T-cell (primary cell): ENCODE results near the gene ZNRF3. TPM values are rescaled to one million over a fixed set of nuclear protein-coding genes. Genes with fewer than 3 reads are reported as not detected.

Experiments used
- ATAC-seq, 4 experiments: fragments of 200-7000 bp in 3 of 4; fragments of 150-1000 bp in 1 of 4; cut with Tn5 transposase; replicated peaks in 1 of 4; 1 replicate in 3 of 4; 2 replicates in 1 of 4; pipeline ENCODE4 v1.10.0; 2021; ENCODE audit warnings: moderate library complexity in 3 of 4, mild to moderate bottlenecking in 2 of 4, moderate number of reproducible peaks in 1 of 4
- CTCF ChIA-PET, 2 donors: fragments of 300-600 bp; sonication (Branson Sonifier 250); formaldehyde crosslinking; loops; one replicate each; lab custom pipeline; 2022; ENCODE audit warnings: antibody characterized with exemption in 2 of 2; lab: Charles Lee
- POLR2A ChIA-PET, 2 donors: fragments of 300-600 bp; sonication (Branson Sonifier 250); formaldehyde crosslinking; loops; one replicate each; lab custom pipeline; 2022; ENCODE audit warnings: antibody characterized with exemption in 2 of 2; lab: Charles Lee
- DNase-seq, 35 experiments: peaks; one replicate each; pipeline versions ENCODE4 v3.0.0 to v3.0.0-alpha.2; 2013 to 2023
- H3K27ac ChIP-seq: one replicate; pipeline ENCODE4 v1.5.1; 2013; ENCODE audit warnings: low read length
- H3K27me3 ChIP-seq, 2 experiments: replicated peaks in 1 of 2; 1 replicate in 1 of 2; 2 replicates in 1 of 2; pipeline versions ENCODE4 v1.6.1 to v1.7.0; 2013; ENCODE audit warnings: low read length in 1 of 2, mixed read lengths in 1 of 2; ENCODE audit not compliant: control insufficient read depth in 2 of 2, insufficient read depth in 2 of 2; ENCODE audit errors: extremely low read depth in 1 of 2
- H3K36me3 ChIP-seq, 2 donors: 1 replicate in 1 of 2; 2 replicates in 1 of 2; pipeline versions ENCODE4 v1.6.1 to v1.7.0; 2013; ENCODE audit warnings: low read length in 1 of 2; ENCODE audit not compliant: control insufficient read depth in 2 of 2, insufficient read depth in 1 of 2; ENCODE audit errors: extremely low read depth in 1 of 2
- H3K4me1 ChIP-seq, 2 experiments: 1 replicate in 1 of 2; 2 replicates in 1 of 2; pipeline versions ENCODE4 v1.6.1 to v1.7.0; 2013; ENCODE audit warnings: low read length in 2 of 2, mixed read lengths in 1 of 2; ENCODE audit not compliant: insufficient read depth in 2 of 2, control insufficient read depth in 1 of 2; ENCODE audit errors: extremely low read depth in 1 of 2
- H3K4me3 ChIP-seq, 2 donors: 1 replicate in 1 of 2; 2 replicates in 1 of 2; pipeline versions ENCODE4 v1.5.1 to v1.7.0; 2013; ENCODE audit warnings: mild to moderate bottlenecking in 2 of 2, low read length in 1 of 2, moderate library complexity in 1 of 2; ENCODE audit not compliant: control insufficient read depth in 1 of 2; ENCODE audit errors: extremely low read depth in 1 of 2
- H3K9me3 ChIP-seq: 2 replicates; pipeline ENCODE4 v1.7.0; 2013
- H3K27ac Mint-ChIP-seq, 2 donors: one replicate each; pipeline ENCODE4 v1.8.0; 2020 to 2021; ENCODE audit warnings: mild to moderate bottlenecking in 2 of 2, mixed read lengths in 2 of 2
- H3K27me3 Mint-ChIP-seq, 2 donors: one replicate each; pipeline ENCODE4 v1.8.0; 2021 to 2022; ENCODE audit warnings: mixed read lengths in 2 of 2
- H3K36me3 Mint-ChIP-seq: one replicate; pipeline ENCODE4 v1.8.0; 2021; ENCODE audit warnings: mixed read lengths
- H3K4me1 Mint-ChIP-seq, 3 donors: one replicate each; pipeline ENCODE4 v1.8.0; 2020 to 2022; ENCODE audit warnings: mixed read lengths in 3 of 3, mild to moderate bottlenecking in 1 of 3
- H3K4me3 Mint-ChIP-seq, 3 donors: one replicate each; pipeline ENCODE4 v1.8.0; 2020 to 2022; ENCODE audit warnings: mild to moderate bottlenecking in 3 of 3, mixed read lengths in 3 of 3, moderate library complexity in 3 of 3
- H3K9me3 Mint-ChIP-seq, 3 donors: one replicate each; pipeline ENCODE4 v1.8.0; 2020 to 2022; ENCODE audit warnings: mixed read lengths in 3 of 3
- WGBS: methylation state at CpG from one replicate; pipeline ENCODE4 v1.1.5; 2013; ENCODE audit warnings: missing lambda C conversion rate; ENCODE audit not compliant: insufficient coverage; 5-methylcytosine and 5-hydroxymethylcytosine counted together
- total RNA-seq, 35 experiments: library from RNA in 6 of 35; stranded (reverse) in 6 of 35; fragments of 120-200 nt in 1 of 35; gene quantifications; one replicate each; pipeline versions ENCODE4 v1.2.1 to v1.2.4 and lab custom pipeline; 2013 to 2026

ZNRF3 gene
- total RNA-seq, 5 donors from 2014 or later (not counting 1 experiment from before 2014, with no cell fraction given) = 0.70 to 2.1 (median 1.1) TPM

DNA sequence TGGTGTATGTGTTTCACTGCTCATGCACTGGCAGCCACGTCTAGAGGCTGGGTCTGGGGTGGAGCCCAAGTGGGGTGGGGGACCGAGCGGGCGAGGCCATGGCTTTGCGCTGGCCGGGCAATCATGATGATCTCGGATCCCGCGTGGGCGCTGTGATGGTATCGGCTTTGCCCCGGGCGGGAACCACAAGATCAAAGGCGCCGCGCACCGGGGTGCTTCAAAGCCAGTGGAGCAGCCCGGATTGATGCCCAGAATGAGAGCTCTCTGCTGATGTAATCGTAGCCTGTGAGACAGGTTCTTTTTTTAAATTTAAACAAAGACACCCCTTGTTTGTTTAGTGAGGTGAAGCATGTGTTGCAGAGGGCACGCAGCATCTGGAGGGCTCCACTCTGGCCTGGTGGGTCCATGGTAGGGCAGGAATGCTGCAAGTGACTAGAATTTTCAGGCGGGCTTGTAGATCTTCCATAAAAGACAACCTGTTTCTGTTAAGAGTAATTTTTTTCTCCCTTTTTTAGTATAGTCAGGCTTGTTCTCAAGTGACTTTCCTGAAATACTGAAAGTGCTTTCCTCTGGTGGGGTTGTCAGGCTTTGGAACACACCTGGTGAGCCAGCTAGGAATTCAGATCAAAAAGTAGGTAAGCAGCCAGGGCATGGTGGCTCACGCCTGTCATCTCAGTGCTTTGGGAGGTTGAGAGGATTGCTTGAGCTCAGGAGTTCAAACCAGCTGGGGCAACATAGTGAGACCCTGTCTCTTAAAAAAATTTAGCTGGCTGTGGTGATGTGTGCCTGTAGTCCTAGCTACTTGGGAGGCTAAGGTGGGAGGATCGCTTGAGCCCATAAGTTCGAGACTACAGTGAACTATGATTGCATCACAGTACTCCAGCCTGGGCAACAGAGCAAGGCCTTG is 40.7 kb downstream of the ZNRF3 start:
- Mint-ChIP-seq H3K4me1 (no peaks in the 10 kb centered on the region), H3K4me3 (no peak overlapping the region), H3K9me3 (no peaks in the 10 kb centered on the region), H3K27me3 (peaks cover 5 to 37% of the 10 kb centered on the region in 2 donors), H3K36me3 (no peaks in the 10 kb centered on the region), H3K27ac (no peak overlapping the region)
- H3K27me3 ChIP-seq = peaks cover 2 to 30% of the 10 kb centered on the region in 2 experiments
- DNase-seq (no peak), ATAC-seq (no peak)
- POLR2A ChIA-PET = no interaction called here
- no peaks in the 10 kb centered on the region for H3K36me3 ChIP-seq
- H3K9me3 ChIP-seq = no peaks in the 10 kb centered on the region
- CTCF ChIA-PET = no interaction called here
- H3K4me1 ChIP-seq = no peaks in the 10 kb centered on the region
- WGBS = 87% methylated on average over 15 of the region's 24 CpGs
- no peak overlapping the region for H3K27ac ChIP-seq
- no peak overlapping the region for H3K4me3 ChIP-seq

DNA sequence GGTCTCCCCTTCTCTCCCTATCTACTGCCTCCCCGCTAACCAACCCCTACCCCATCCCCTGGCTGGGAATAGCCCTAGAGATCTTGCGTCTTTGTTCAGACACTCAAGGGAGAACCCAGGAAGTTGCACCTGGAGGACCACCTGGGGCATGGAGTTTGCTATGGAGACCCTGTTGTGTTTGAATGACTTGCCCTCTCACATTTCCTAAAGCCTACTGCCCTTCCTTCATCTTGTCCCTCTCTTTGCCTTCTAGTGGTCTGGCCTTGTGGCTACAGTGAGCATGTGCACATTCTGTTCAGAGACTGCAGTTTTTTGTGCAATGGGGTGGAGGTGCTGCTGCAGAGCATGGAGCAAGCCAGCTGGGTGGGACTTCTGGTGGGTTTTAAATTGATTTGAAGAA is 42.5 kb downstream of the ZNRF3 start:
- H3K27me3 ChIP-seq = peaks cover 2 to 28% of the 10 kb centered on the region in 2 experiments
- ChIA-PET POLR2A (no interaction called here), CTCF (no interaction called here)
- no peak overlapping the region for H3K27ac Mint-ChIP-seq
- WGBS = no CpG with 5 or more reads among the region's 2 CpGs
- DNase-seq (no peak), ATAC-seq (no peak)
- peaks cover 0 to 6% (median 2%) of the 10 kb centered on the region in 3 donors for H3K4me1 Mint-ChIP-seq
- peaks cover 7 to 44% of the 10 kb centered on the region in 2 donors for H3K27me3 Mint-ChIP-seq
- H3K9me3 ChIP-seq = no peaks in the 10 kb centered on the region
- no peaks in the 10 kb centered on the region for H3K36me3 Mint-ChIP-seq
- no peak overlapping the region for H3K4me3 Mint-ChIP-seq
- no peaks in the 10 kb centered on the region for H3K9me3 Mint-ChIP-seq
- H3K36me3 ChIP-seq = no peaks in the 10 kb centered on the region
- H3K4me3 ChIP-seq = no peak overlapping the region
- no peak overlapping the region for H3K27ac ChIP-seq
- no peaks in the 10 kb centered on the region for H3K4me1 ChIP-seq

DNA sequence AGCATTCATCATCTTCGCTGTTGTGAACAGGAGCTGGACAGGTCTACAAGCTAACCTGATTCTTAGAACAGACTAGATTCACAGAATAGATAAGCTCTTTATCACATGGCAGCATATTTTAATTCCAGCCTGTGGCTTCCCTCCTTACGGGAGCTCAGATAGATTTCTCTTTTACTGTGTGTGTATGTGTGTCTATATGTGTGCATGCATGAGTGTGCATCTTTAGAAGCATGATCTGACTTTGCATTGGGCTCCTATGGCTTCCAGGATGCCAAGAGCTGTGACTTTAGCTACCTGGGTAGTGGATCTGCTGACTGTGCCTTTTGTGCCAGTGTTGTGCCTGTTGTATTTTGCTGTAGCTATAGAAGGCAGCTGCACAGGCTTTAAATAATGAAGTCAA is 44.3 kb downstream of the ZNRF3 start:
- no peak overlapping the region for H3K4me3 Mint-ChIP-seq
- no peak overlapping the region for H3K27ac Mint-ChIP-seq
- Histone ChIP-seq H3K27ac (no peak overlapping the region), H3K27me3 (peaks cover 2 to 31% of the 10 kb centered on the region in 2 experiments), H3K4me1 (no peaks in the 10 kb centered on the region), H3K4me3 (no peak overlapping the region), H3K36me3 (no peaks in the 10 kb centered on the region), H3K9me3 (no peaks in the 10 kb centered on the region)
- DNase-seq = no peak
- H3K9me3 Mint-ChIP-seq = no peaks in the 10 kb centered on the region
- H3K4me1 Mint-ChIP-seq = peaks cover 0 to 6% (median 2%) of the 10 kb centered on the region in 3 donors
- WGBS = no CpG with 5 or more reads among the region's 2 CpGs
- POLR2A ChIA-PET = no interaction called here
- CTCF ChIA-PET = no interaction called here
- H3K36me3 Mint-ChIP-seq = no peaks in the 10 kb centered on the region
- no peak for ATAC-seq
- peaks cover 12 to 53% of the 10 kb centered on the region in 2 donors for H3K27me3 Mint-ChIP-seq

DNA sequence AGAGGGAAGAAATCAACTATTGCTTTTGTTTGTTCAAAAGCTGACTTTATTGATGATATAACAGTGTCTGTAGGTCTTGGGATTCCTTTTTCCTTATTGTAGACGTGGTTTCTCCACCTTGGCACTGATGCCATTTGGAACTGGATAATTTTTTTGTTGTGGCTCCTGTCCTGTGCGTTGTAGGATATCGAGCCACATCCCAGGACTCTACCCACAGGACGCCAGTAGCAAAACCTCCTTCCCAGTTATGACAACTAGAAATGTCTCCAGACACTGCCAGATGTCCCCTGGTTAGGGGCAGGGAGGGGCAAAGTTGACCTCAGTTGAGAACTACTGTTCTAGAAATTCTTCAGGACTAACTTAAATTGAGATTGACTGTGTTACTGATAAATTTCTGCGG is 45.8 kb downstream of the ZNRF3 start:
- H3K27me3 Mint-ChIP-seq = peaks cover 17 to 61% of the 10 kb centered on the region in 2 donors

DNA sequence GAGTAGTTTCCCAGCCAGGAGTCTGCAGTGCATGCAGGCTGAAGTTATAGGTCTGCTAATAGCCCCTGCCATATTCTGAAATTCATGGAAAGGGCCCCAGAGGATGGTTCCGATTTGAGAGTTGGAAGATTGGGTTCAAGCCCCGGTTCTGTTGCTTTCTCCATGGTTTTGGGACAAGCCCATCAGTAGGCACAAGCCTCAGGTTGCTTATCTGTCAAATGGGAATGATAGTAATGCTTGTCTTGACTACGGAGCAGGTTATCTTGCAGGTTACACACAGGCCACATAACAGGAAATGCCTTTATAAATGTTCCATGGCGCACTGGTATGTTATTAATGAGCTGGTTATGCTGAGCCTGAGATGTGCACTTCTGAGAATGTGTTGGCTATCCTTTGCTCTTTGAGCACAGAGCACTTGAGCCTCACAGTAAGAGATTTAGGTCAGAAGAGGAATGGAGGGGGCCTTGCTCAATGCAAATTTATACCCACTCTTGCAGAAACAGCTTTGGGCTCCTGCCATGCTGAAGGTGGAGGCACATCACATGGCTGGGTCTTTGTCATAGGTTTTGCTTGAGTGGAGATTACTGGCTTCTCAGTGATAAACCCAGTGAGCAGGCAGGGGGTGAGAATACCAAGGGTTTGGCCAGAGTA is 47.1 kb downstream of the ZNRF3 start:
- ChIA-PET CTCF (interaction anchor here in 1 of 2 donors (1.1 kb wide), 1 partner anchor 321 kb away, joined by 4 read pairs; no protein-coding TSS in a partner anchor), POLR2A (interaction anchor here in 1 of 2 donors (0.5 kb wide), 1 partner anchor 972 kb away, joined by 3 read pairs; no protein-coding TSS in a partner anchor)
- H3K27me3 Mint-ChIP-seq = peaks cover 26 to 62% of the 10 kb centered on the region in 2 donors
- Histone ChIP-seq H3K36me3 (no peaks in the 10 kb centered on the region), H3K27me3 (peaks cover 2 to 28% of the 10 kb centered on the region in 2 experiments), H3K4me3 (no peak overlapping the region), H3K27ac (no peak overlapping the region), H3K9me3 (no peaks in the 10 kb centered on the region), H3K4me1 (no peaks in the 10 kb centered on the region)
- H3K27ac Mint-ChIP-seq = no peak overlapping the region
- H3K9me3 Mint-ChIP-seq = no peaks in the 10 kb centered on the region
- H3K4me1 Mint-ChIP-seq = peaks cover 0 to 6% (median 2%) of the 10 kb centered on the region in 3 donors
- DNase-seq (no peak), ATAC-seq (no peak)
- WGBS = 66% methylated on average over 4 of the region's 4 CpGs
- no peak overlapping the region for H3K4me3 Mint-ChIP-seq
- no peaks in the 10 kb centered on the region for H3K36me3 Mint-ChIP-seq

More for the DNA sequence above, 45.8 kb downstream of the ZNRF3 start:
- no peaks in the 10 kb centered on the region for H3K9me3 Mint-ChIP-seq
- no CpG with 5 or more reads among the region's 5 CpGs for WGBS
- Histone ChIP-seq H3K4me3 (no peak overlapping the region), H3K27me3 (peaks cover 2 to 22% of the 10 kb centered on the region in 2 experiments), H3K27ac (no peak overlapping the region), H3K9me3 (no peaks in the 10 kb centered on the region), H3K4me1 (no peaks in the 10 kb centered on the region), H3K36me3 (no peaks in the 10 kb centered on the region)
- DNase-seq (no peak), ATAC-seq (no peak)
- ChIA-PET CTCF (no interaction called here), POLR2A (no interaction called here)
- no peaks in the 10 kb centered on the region for H3K36me3 Mint-ChIP-seq
- no peak overlapping the region for H3K4me3 Mint-ChIP-seq
- H3K27ac Mint-ChIP-seq = no peak overlapping the region
- peaks cover 0 to 6% (median 2%) of the 10 kb centered on the region in 3 donors for H3K4me1 Mint-ChIP-seq

DNA sequence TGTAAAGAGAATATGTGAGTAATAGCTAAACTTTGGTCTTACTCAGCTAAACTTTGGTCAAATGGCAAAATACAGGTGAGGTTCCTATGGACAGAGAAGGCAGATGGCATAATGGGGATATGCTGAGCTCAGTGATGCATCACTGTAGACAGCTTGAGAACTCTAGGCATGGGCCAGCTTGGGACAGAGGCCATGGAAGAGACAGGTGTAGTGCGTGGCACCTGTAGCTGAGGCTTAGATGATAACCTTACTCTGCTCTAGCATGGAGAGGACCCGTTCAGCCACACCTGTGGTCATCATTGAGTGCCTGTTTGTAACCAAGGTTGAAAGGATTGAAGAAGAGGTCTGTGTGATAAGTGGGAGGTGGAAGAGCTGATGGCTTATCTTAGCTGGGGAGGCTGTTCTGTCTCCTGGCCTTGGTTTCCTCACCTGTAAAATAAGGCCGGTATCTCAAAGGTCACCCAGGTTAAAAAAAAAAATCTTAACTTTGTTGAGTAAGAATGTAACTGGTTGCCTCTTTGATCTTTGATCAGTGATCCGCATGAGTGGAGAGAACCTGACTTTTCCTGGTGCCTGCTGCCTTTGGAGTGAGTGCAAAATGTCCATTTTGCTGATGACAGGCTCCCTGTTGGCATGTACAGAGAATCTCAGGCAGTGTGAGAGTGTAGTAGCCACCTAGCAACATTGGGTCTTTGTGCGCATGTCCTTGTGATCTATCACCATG is 48.6 kb downstream of the ZNRF3 start:
- H3K27ac ChIP-seq = no peak overlapping the region
- H3K36me3 Mint-ChIP-seq = no peaks in the 10 kb centered on the region
- H3K27me3 Mint-ChIP-seq = peaks cover 35 to 69% of the 10 kb centered on the region in 2 donors
- no peak for ATAC-seq
- no peaks in the 10 kb centered on the region for H3K9me3 ChIP-seq
- peaks cover under 1 to 26% of the 10 kb centered on the region in 2 experiments for H3K27me3 ChIP-seq
- H3K27ac Mint-ChIP-seq = no peak overlapping the region
- CTCF ChIA-PET = interaction anchor here in 1 of 2 donors (1.1 kb wide), 1 partner anchor 320 kb away, joined by 4 read pairs; no protein-coding TSS in a partner anchor
- WGBS = 62% methylated on average over 4 of the region's 5 CpGs
- POLR2A ChIA-PET = interaction anchor here in 1 of 2 donors (0.6 kb wide), 1 partner anchor 186 kb away, joined by 7 read pairs; no protein-coding TSS in a partner anchor
- no peaks in the 10 kb centered on the region for H3K36me3 ChIP-seq
- H3K4me1 ChIP-seq = no peaks in the 10 kb centered on the region
- no peak overlapping the region for H3K4me3 Mint-ChIP-seq
- DNase-seq = no peak
- peaks cover 0 to 6% (median 2%) of the 10 kb centered on the region in 3 donors for H3K4me1 Mint-ChIP-seq
- H3K4me3 ChIP-seq = no peak overlapping the region
- H3K9me3 Mint-ChIP-seq = no peaks in the 10 kb centered on the region
